Sigmoid colon (tissue), 7 donors: ENCODE data around the gene OTOP2. TPM values are rescaled to one million over a fixed set of nuclear protein-coding genes. Genes with fewer than 3 reads are reported as not detected.

Source experiments
- DNase-seq: peaks from one replicate; pipeline ENCODE4 v3.0.0-alpha.2; 2019
- H3K27ac ChIP-seq, 4 donors: fragments of 200-600 bp; sonication (generic); one replicate each; pipeline ENCODE4 v1.5.1; 2016 to 2019; ENCODE audit warnings: mild to moderate bottlenecking in 1 of 4
- H3K27me3 ChIP-seq, 3 donors: fragments of 200-600 bp; sonication (generic); one replicate each; pipeline ENCODE4 v1.5.1; 2019; ENCODE audit warnings: mild to moderate bottlenecking in 1 of 3
- H3K36me3 ChIP-seq, 4 donors: fragments of 200-600 bp; sonication (generic); one replicate each; pipeline ENCODE4 v1.5.1; 2016 to 2019
- H3K4me1 ChIP-seq, 4 donors: fragments of 200-600 bp; sonication (generic); one replicate each; pipeline ENCODE4 v1.5.1; 2017 to 2019
- H3K4me3 ChIP-seq, 4 donors: fragments of 200-600 bp; sonication (generic); one replicate each; pipeline ENCODE4 v1.5.1; 2017 to 2019; ENCODE audit warnings: mild to moderate bottlenecking in 2 of 4, moderate library complexity in 1 of 4
- H3K9me3 ChIP-seq, 4 donors: fragments of 200-600 bp in 3 of 4; sonication (generic) in 3 of 4; one replicate each; pipeline versions ENCODE4 v1.5.1 to v1.6.1; 2013 to 2019
- CTCF ChIP-seq, 4 experiments: fragments of 450-650 bp in 3 of 4; fragments of 200-600 bp in 1 of 4; IDR thresholded peaks; one replicate each; pipeline ENCODE4 v1.5.1; 2016 to 2019; ENCODE audit warnings: antibody characterized with exemption in 4 of 4, mild to moderate bottlenecking in 3 of 4, moderate library complexity in 2 of 4
- EP300 ChIP-seq, 4 donors: sonication (generic); formaldehyde crosslinking; IDR thresholded peaks; one replicate each; pipeline ENCODE4 v1.6.1; 2017; ENCODE audit warnings: antibody characterized with exemption in 4 of 4
- POLR2A ChIP-seq, 2 donors: fragments of 450-650 bp; IDR thresholded peaks; one replicate each; pipeline ENCODE4 v1.6.1; 2016; ENCODE audit warnings: antibody characterized with exemption in 2 of 2, mild to moderate bottlenecking in 2 of 2, moderate library complexity in 2 of 2
- POLR2AphosphoS5 ChIP-seq, 4 donors: sonication (generic); formaldehyde crosslinking; IDR thresholded peaks; one replicate each; pipeline ENCODE4 v1.6.1; 2017; ENCODE audit warnings: antibody characterized with exemption in 4 of 4
- WGBS, 2 donors: extraction: QIAGEN DNeasy Blood & Tissue Kit; methylation state at CpG; one replicate each; pipeline ENCODE4 v1.1.7; 2013; 5-methylcytosine and 5-hydroxymethylcytosine counted together
- intact Hi-C: fragments of 100-400 bp; cut with DNase I; formaldehyde crosslinking; loops from one replicate; pipeline ENCODE4 v1.15.1; 2023
- polyA plus RNA-seq, 3 donors: library from polyadenylated mRNA; stranded (reverse); fragments of 200-250 nt; gene quantifications; one replicate each; pipeline ENCODE4 v1.2.3, GENCODE V29; 2013
- total RNA-seq, 4 donors: library from RNA; depleted of rRNA; stranded (reverse); fragments of >200 nt; gene quantifications; one replicate each; pipeline ENCODE4 v1.1.0, GENCODE V29; 2016
- donor health status: healthy with polysubstance abuse.
- donor health status: Bipolar disorder and iron deficiency.
- donor health status: healthy.

OTOP2 gene
- total and polyA plus RNA-seq, 7 donors: 0.36 to 21.0 (median 4.8) TPM; not detected in 2

GRCh38 chr17:74960570-74961342 lies 36.7 kb downstream of the OTOP2 start:
- no peak overlapping the region for H3K4me3 ChIP-seq
- no peaks in the 10 kb centered on the region for H3K27me3 ChIP-seq
- intact Hi-C loops: loop anchor here (1.0 to 2.0 kb wide), 2 partner anchors 53 to 240 kb away; no protein-coding TSS in a partner anchor
- H3K36me3 ChIP-seq: no peaks in the 10 kb centered on the region
- no peaks in the 10 kb centered on the region for H3K9me3 ChIP-seq
- TF ChIP-seq CTCF (IDR thresholded peaks at IDR 0.05) (no peak), EP300 (IDR thresholded peaks at IDR 0.05) (no peak), POLR2AphosphoS5 (IDR thresholded peaks at IDR 0.05) (no peak), POLR2A (IDR thresholded peaks at IDR 0.05) (no peak)
- 40 to 42% methylated on average over 19 of the region's 19 CpGs for WGBS, 2 donors
- no peak overlapping the region for H3K27ac ChIP-seq
- peaks cover 0 to 4% (median 2%) of the 10 kb centered on the region in 4 donors for H3K4me1 ChIP-seq
- no peak for DNase-seq

- Histone ChIP-seq H3K4me1 (peaks cover 0 to 4% (median 2%) of the 10 kb centered on the region in 4 donors), H3K4me3 (no peak overlapping the region), H3K27me3 (no peaks in the 10 kb centered on the region), H3K9me3 (no peaks in the 10 kb centered on the region), H3K27ac (no peak overlapping the region), H3K36me3 (no peaks in the 10 kb centered on the region)
- intact Hi-C loops: loop anchor here (1.0 to 2.0 kb wide), 2 partner anchors 51 to 239 kb away; no protein-coding TSS in a partner anchor
- DNase-seq: peak; percentile 95
- 48 to 49% methylated on average over 23 of the region's 23 CpGs for WGBS, 2 donors
- no peak for TF ChIP-seq POLR2AphosphoS5 (IDR thresholded peaks at IDR 0.05)
- TF ChIP-seq CTCF (IDR thresholded peaks at IDR 0.05): peak; percentile 61 to 85 (median 70)
Measured at GRCh38 chr17:74961657-74962350, 37.7 kb downstream of the OTOP2 start.

- Histone ChIP-seq H3K36me3 (no peaks in the 10 kb centered on the region), H3K27ac (no peak overlapping the region), H3K4me1 (peaks cover 0 to 4% (median 2%) of the 10 kb centered on the region in 4 donors), H3K4me3 (no peak overlapping the region), H3K27me3 (no peaks in the 10 kb centered on the region), H3K9me3 (no peaks in the 10 kb centered on the region)
- TF ChIP-seq EP300 (IDR thresholded peaks at IDR 0.05): no peak
- TF ChIP-seq POLR2AphosphoS5 (IDR thresholded peaks at IDR 0.05): no peak
- TF ChIP-seq POLR2A (IDR thresholded peaks at IDR 0.05): no peak
- TF ChIP-seq CTCF (IDR thresholded peaks at IDR 0.05): no peak
- DNase-seq: no peak
- intact Hi-C loops: no loop called here
- WGBS, 2 donors: 85 to 89% methylated on average over 18 of the region's 18 CpGs
Measured at GRCh38 chr17:74962622-74963394, 38.7 kb downstream of the OTOP2 start.

GRCh38 chr17:74963656-74964055 lies 39.6 kb downstream of the OTOP2 start:
- Histone ChIP-seq H3K27ac (no peak overlapping the region), H3K27me3 (no peaks in the 10 kb centered on the region), H3K36me3 (no peaks in the 10 kb centered on the region), H3K4me1 (peaks cover 0 to 4% (median 2%) of the 10 kb centered on the region in 4 donors), H3K4me3 (no peak overlapping the region), H3K9me3 (no peaks in the 10 kb centered on the region)
- TF ChIP-seq POLR2A (IDR thresholded peaks at IDR 0.05): no peak
- TF ChIP-seq POLR2AphosphoS5 (IDR thresholded peaks at IDR 0.05): no peak
- TF ChIP-seq CTCF (IDR thresholded peaks at IDR 0.05): no peak
- no peak for TF ChIP-seq EP300 (IDR thresholded peaks at IDR 0.05)
- WGBS, 2 donors: 77 to 88% methylated on average over 12 of the region's 12 CpGs
- intact Hi-C loops: no loop called here
- no peak for DNase-seq
